Activated CD4-positive, alpha-beta T cell treated with anti-CD3 and anti-CD28 coated beads for 1 hour (primary cell): ENCODE measurements around the gene CACNA2D3.
"Not testable (repeated sequence)": the region's sequence is repeated elsewhere in the genome, so short reads cannot be mapped to it uniquely, and the experiment has no call there.

Experiments
- DNase-seq: peaks from one replicate; pipeline ENCODE4 v3.0.0-alpha.2; 2020

Gene CACNA2D3

GRCh38 chr3:54596087-54596486 is 473.7 kb downstream of the CACNA2D3 start:
- DNase-seq: no peak

- DNase-seq: no peak
Observed at GRCh38 chr3:54599716-54600115, 477.4 kb downstream of the CACNA2D3 start.

GRCh38 chr3:54600441-54601204 is 478.3 kb downstream of the CACNA2D3 start:
- DNase-seq: no peak

GRCh38 chr3:54604495-54604894 is 482.1 kb downstream of the CACNA2D3 start:
- DNase-seq: no peak

GRCh38 chr3:54608041-54608440 is 485.7 kb downstream of the CACNA2D3 start:
- DNase-seq: no peak

- no peak for DNase-seq
Observed at GRCh38 chr3:54619053-54619452, 496.7 kb downstream of the CACNA2D3 start.

- DNase-seq: no peak
Observed at GRCh38 chr3:54619531-54619930, 497.2 kb downstream of the CACNA2D3 start.

GRCh38 chr3:54621184-54621583 is 498.8 kb downstream of the CACNA2D3 start:
- DNase-seq: no peak

GRCh38 chr3:54622678-54623077 is 500.3 kb downstream of the CACNA2D3 start:
- DNase-seq: no peak

GRCh38 chr3:54625805-54626787 is 503.7 kb downstream of the CACNA2D3 start:
- no peak for DNase-seq

- no peak for DNase-seq
Observed at GRCh38 chr3:54628888-54629441, 506.6 kb downstream of the CACNA2D3 start.

GRCh38 chr3:54630101-54630623 is 507.8 kb downstream of the CACNA2D3 start:
- DNase-seq: no peak

- not testable (repeated sequence) for DNase-seq
Observed at GRCh38 chr3:54631001-54631400, 508.6 kb downstream of the CACNA2D3 start.

- no peak for DNase-seq
Observed at GRCh38 chr3:54631516-54632325, 509.4 kb downstream of the CACNA2D3 start.

GRCh38 chr3:54632326-54632665 is 509.9 kb downstream of the CACNA2D3 start:
- no peak for DNase-seq

- DNase-seq: no peak
Observed at GRCh38 chr3:54632834-54633233, 510.5 kb downstream of the CACNA2D3 start.

GRCh38 chr3:54633444-54634121 is 511.2 kb downstream of the CACNA2D3 start:
- no peak for DNase-seq

- no peak for DNase-seq
Observed at GRCh38 chr3:54634122-54634469, 511.7 kb downstream of the CACNA2D3 start.

- DNase-seq: not testable (repeated sequence)
Observed at GRCh38 chr3:54639790-54640372, 517.5 kb downstream of the CACNA2D3 start.

- no peak for DNase-seq
Observed at GRCh38 chr3:54641226-54642014, 519.1 kb downstream of the CACNA2D3 start.

GRCh38 chr3:54642147-54642546 is 519.8 kb downstream of the CACNA2D3 start:
- no peak for DNase-seq
